Stimulated activated CD4-positive, alpha-beta T cell treated with anti-CD3 and anti-CD28 coated beads, Interleukin-4, amount 100 ng/mL, for 24 hours (primary cell): ENCODE data around the gene ACKR3.

ENCODE experiments used
- DNase-seq: peaks from one replicate; pipeline ENCODE4 v3.0.0-alpha.2; 2020

The ACKR3 gene

DNA sequence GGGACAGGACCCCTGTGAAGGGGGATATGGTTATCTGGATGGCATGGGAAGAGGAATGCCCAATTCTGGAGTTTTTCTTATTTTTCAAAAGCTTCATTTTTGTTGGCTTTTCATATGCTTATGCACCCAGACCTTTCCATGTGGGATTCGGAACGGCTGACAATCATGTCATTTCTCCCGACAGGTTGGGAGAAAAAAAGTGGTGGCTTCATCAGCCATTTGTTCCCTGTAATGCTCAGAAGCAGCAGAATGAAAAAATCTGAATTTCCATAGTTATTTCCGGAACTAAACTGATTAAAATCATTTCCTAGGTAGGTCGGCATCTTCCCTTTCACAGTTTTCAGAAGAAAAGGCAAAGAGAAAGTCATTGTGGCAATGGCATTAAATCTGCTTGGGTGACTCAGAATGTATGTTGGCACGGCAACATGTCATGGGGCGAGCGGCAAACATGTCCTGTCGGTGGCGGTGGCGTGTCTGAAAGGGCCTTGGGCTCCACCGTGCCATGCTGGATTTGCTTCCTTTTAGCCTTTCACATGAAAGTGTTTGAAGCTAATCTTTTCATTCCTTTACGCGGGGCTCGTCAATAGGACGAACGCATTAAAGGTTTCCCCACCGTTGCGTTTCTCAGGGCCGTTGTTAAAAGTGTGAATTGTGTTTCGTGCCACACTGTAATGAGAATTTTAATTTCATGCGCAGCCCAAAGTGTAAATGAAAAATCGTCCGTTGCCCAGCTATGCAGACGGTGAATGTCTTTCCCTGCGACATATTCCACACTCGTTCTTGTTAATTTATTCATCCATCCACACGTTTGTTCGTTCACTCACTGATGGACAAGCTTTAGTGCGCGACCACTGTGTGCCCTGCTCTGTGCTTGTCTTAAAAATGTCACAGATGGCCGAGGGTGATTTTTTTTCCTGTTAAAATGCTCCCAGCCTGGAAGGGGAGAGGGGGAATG, 18.5 kb downstream of the ACKR3 start:
- no peak for DNase-seq

DNA sequence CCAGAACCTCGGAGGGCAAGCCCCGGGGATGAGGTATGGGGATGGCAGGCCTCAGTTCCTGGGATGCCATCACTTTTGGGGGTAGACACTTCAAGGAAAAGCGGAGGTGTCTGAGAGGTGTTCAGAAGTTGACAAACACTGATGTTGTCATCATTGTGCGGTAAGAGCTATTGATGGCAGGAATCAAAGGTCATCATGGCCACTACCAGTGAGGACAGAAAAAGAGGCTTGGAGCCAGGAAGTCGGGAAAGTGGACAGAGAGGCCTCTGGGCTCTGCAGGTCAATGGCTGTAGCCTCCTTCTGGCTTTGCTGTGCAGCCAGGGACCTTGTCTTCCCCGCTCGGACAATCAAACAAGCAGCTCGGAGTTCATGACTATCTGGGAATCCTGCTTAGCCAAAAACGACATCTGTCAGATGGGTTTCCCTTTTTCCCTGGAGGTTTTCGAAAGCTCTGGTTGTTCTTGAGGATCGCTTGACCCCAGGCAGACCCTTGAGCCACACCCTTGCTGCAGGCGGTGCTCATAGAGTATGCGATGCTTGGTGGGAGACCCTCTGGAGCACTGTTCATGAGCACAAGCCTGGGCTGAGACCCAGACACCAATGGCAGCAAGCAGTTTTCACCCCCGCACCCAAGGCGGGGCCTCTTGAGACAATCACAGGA, 19.4 kb downstream of the ACKR3 start:
- no peak for DNase-seq

DNA sequence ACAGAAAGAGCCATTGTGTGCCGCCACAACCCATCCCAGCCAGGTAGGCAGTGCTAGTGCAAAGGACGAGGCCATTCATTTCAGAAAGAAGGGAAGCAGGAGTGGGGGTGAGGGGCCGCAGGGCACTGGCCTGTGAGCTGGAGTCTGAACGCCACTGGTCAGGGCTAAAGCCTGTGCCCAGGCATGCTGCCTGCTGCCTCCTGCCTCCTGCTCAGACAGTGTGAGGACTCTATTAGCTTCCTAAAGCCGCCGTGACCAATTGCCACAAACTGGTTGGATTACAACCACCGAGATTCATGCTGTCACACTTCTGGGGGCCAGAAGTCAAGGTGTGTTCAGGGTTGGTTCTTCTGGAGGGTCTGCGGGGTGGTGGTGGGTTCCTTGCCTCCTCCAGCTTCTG, 21.2 kb downstream of the ACKR3 start:
- DNase-seq, result no peak

DNA sequence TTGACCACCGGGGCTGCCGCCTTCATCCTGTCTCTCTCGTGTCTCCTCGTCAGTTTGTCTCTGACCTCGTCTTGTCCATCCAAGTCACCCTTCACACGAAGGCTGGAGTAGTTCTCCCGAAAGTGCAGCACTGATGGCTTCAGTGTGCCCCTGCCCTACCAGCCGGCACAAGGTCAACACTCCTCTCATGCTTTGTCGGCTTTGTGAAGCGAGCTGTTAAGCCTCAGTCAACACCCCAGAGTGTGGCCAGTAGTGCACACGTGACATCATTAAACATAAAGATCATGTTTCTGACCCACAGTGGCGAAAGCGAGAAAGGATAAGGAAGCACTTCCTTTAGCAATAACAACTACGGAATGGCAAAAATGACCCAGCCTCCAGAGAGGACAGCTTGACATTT, 23.2 kb downstream of the ACKR3 start:
- no peak for DNase-seq

DNA sequence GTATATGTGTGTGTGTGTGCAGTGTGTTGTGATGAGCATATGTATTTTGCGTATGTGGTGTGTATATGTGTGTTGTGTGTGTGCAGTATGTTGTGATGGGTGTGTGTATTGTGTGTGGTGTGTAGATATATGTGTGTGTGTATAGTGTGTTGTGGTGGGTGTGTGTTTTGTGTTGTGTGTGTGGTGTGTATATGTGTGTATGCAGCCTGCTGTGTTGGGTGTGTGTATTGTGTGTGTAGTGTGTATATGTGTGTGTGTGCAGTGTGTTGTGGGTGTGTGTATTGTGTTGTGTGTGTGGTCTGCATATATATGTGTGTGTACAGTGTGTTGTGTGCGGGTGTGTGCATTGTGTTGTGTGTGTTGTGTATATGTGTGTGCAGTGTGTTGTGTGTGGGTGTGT, 23.9 kb downstream of the ACKR3 start:
- no peak for DNase-seq

DNA sequence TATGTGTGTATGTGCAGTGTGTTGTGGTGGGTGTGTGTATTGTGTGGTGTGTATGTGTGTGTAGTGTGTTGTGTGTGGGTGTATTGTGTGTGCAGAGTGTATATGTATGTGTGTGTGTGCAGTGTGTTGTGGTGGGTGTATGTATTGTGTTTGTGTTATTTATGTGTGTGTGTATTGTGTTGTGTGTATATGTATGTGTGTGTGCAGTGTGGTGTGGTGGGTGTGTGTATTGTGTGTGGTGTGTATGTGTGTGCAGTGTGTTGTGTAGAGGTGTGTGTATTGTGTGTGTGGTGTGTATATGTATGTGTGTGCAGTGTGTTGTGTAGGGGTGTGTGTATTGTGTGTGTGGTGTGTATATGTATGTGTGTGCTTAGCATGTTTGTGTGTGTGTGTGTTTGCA, 24.3 kb downstream of the ACKR3 start:
- DNase-seq, result no peak

DNA sequence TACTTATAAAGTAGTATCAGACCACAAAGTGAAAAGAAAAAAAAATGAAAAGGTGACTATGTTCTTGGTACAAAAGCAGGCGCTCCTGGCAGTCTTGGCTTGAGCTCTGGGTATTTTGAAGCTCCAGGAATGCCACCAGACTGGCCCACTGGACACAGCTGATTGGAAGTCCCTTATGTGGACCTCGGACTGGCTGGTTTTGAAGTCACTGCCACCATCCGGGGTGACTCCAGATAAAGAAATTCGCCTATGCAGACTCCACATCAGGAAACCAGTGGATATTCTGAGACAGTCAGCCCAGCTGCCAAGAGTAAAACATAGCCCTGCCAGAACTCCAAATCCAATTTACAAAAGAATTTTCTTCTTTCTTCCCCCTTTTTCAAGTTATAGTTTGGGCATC, 28.0 kb downstream of the ACKR3 start:
- no peak for DNase-seq

DNA sequence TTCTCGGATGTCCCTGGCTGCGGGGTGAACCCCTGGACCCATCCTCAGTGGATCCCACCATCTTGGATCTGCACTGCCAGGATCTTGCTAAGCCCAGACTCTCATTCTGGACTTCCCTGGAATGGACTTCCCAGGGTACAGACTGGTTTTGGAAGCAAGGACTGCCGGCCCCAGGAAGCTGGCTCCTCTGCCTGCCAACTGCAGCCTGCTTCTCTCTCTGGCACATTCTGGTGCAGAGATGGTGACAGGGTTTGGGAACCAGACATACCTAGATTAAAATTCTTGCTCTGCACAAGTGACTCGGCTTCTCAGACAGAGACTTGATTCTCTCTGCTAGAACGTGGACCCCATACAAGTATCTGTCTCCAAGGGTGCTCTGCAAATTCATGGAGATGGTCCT, 29.4 kb downstream of the ACKR3 start:
- DNase-seq, result no peak

DNA sequence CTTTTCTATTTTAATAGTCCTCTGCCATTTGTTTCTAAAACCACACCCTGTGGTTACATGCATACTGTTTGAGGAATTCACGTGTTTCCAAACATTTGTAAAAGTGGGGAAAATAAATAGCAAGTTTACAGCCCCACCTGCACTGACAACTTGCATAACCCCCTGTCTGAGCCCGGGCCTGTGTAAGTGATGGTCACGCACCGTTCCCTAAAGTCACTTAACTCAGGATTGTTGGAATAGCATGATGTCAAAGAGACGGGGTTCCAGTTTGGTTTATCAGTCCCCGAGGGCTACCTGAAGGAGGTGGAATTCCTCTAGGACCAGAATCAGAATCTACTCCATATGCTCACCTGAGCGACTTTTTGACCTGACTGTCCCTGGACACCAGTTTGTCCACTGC, 30.5 kb downstream of the ACKR3 start:
- DNase-seq, result no peak

DNA sequence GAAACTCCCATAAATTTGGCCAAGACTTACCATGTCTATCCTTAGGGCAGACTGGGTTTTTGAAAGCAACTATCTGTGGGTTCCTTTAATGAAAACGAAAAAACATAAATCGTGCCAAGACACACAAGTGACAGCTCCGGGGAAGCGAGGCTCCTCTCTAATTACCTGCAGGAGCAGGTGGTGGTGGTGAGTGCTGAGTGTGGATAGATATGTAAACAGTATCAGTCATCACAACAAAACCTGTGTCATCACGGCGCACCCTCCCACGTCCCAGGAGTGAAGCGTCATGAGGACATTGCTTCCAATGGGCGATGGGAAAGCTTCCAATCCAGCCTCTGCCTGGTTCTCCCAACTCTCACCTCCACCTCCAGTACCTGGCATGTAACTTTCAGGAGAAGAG, 31.3 kb downstream of the ACKR3 start:
- DNase-seq, result no peak

DNA sequence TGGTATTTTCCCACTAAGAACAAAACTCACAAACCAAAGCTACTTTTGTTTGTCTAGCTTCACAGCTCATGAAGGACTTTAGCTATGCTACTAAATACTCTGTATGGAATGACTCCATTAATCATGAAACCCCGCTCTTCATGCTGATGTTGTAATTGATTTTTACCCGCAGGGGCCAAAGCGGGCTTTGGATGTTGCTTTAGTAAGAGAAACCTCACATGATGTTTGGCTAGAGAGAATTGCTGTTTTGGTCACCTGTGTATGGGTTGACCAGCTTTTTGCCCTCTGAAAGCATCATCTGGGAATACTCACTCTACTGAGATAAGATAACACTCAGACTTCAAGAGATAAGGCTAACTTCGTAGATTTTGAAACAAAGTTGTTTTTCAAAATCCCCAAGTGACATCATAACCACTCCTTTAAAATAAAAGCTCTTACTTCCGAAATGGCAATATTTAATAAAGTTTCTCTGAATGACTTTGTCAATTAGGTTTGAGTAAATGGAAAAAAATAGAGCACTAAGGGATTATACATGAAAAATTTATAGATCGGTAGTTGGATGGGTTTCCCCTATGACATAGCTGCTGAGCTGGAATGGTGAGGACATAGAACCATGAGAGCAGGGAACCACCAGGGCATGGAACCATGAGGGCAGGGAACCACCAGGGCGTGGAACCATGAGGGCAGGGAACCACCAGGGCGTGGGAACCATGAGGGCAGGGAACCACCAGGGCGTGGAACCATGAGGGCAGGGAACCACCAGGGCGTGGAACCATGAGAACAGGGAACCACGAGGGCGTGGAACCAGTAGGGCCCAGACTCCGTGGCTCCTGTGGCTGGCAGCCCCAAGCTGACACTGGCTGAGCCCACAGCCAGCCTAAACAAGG, 31.9 kb downstream of the ACKR3 start:
- no peak for DNase-seq

DNA sequence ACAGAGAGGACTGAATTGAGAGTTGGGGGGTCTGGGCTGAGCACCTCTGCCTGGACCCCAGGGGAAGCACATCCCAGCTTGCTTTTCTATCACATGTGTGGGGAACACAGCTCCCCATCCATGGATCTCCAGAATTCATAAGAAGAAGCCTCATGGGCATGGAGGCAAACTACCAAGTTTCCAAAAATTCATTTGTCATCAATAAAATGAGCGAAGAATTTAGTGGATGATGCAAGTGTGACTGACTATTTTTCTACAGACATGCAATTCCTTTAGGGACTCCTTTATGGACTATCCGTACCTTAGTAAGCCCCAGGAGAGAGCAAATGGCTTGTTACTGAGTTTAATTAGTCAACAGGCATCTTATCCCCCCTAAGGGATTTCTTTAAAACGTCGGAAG, 33.1 kb downstream of the ACKR3 start:
- no peak for DNase-seq

DNA sequence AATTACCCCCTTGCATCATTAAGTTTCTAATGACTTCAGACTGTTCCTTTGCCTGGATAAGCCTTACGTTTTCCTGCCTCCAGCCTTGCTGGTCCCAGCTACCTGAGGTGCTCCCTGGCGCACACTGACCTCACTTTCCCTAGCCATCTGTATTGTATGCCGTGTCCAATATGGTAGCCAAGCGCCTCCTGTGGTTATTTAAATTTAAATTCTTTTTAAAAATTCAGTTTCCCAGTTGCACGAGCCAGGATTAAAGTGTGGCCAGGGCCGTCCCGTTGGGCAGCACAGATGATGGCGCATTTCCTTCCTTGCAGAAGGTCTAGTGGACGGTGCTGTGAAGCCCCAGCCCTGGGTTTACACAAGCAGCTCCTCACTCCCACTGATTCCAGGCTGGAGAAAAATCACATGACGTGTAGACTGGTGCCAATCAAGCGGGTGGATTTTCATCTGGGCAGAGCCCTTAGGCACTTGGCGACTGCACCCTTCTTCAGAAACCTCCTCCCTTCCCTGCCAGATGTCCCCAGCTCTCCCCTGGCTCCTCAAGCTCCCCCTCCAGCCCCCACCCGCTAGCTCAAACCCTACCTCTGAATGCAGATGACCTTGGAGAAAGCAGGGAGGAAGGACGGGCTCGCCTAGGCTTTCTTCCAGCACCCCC, 33.9 kb downstream of the ACKR3 start:
- no peak for DNase-seq

DNA sequence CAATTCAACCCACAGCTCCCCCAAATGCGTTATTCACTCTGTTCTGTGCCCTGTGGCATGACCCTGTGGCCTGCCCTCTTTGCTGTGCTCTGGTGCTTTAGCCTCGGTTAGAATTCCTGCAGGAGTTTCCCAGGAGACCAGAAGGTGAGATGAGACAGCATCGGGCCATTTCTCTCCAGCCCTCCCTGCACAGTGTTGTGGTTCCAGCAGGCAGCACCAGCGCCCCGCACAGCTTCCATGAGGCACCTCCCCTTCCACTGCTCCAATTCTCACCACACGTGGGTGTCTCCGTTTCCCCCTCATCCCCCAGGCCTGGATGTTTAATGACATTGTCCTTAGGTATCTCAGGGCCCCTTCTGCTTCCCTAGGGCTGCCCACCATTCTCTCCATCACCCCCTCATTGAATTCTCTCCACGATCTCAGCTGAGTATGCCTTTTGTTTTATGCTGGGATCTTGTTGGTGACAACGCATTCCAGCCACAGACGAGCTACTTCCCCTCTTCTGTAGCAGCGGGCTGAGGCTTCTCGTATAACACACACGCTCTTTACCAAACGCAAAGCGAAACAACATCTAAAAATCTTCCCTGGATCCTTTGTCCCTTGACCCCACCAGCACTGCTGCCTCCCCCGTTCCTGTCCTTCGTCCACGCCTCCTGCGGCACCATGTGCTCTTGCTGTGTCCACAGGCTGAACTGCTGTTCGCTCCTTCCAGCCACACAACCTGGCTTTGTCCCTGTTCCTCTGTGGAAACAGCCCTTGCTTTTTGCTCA, 35.1 kb downstream of the ACKR3 start:
- no peak for DNase-seq

DNA sequence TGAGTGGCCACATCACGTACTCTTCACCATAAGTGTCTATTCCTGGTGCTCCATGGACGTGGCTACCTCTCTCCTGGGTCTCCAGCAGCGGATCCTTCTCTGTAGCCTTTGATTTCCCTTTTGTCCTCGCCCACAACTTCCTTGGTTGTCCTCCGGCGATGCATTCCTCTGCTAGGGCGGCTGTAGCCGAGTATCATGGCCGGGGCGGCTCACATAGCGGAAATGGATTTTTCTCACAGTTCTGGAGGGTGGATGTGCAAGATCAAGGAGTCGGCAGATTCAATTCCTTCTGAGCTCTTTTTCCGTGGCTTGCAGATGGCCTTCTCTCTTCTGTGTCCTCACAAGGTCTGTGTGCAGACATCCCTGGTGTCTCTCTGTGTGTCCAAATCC, 35.7 kb downstream of the ACKR3 start:
- no peak for DNase-seq

DNA sequence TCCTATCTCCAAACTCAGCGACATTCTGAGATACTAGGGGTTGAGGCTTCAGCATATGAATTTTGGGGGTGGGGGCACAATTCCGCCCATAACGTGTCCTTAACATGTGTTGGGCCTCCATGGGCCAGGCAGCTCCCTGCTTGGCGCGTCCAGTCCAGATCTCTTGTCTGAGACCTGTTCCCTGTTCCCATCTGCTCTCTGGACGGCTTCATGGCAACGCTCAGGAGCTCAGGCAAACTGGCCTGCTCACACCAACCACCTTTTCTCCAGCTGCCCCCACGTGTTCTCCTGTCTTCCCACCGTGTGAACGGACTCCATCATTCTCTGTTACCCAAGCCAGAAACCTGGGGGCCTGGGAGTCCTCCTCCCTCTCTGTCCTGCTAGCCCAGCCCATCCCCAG, 36.4 kb downstream of the ACKR3 start:
- DNase-seq, result no peak

DNA sequence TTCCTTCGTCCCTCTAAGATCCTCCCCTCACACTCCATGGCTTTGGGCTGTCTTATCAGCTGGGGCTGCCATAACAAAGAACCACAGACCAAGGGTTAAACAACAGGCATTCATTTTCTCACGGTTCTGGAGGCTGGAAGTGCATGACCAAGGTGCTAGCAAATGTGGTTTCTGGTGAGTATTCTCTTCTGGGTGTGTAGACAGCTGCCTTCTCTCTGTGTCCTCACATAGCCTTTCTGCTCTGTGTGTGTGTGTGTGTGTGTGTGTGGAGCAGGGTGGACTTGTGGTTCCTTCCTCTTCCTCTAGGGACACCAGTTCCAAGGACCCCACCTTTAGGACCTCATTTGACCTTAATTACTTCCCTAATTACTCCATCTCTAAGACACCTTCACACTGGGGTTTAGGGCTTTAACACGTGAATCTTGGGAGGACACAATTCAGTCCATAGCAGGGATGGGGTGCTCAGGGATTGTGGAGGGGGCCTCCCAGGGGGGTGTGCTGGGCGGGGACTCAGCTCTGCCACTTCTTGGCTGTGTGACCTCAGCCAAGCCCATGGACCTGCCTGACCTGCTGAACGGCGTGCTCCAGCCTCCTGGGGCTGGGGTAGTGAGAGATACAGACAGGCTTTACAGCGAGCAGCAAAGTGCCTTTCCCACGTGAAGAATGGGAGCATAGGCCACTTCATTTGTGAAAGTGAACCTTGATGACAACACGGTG, 38.0 kb downstream of the ACKR3 start:
- DNase-seq, result no peak

DNA sequence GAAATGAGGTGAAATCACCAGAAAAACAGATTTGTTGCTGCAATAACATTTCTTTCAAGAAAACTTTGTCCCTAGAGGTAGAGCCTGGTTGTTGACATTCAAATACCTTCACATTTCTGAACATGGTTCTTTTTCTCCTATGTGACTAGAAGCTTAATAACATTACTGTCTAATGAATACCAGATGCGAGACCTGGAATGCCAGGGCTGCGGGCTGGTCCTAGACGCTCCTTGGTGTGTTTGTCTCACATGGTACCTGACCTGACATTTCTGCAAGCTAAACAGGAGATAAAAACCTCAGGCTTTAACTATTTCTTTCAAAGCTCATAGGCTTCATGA, 38.5 kb downstream of the ACKR3 start:
- no peak for DNase-seq

DNA sequence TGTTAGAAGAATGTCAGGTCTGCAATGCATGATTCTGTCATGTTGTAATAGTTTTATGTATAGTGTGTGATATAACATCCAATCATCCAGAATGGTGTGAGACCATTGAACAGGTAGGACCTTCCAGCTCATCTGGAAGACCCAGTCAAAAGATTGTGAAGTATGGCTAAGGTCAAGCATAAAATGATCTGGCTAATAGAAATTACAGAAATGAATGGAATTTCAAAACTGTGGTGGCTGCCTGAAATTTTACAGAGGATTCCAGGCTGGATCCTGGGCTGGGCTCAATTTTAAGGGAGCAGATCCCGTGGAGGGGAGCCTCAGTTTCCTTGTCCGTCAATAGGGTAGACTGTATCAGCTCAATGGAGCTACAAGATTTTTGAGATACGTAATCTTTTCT, 39.1 kb downstream of the ACKR3 start:
- no peak for DNase-seq

DNA sequence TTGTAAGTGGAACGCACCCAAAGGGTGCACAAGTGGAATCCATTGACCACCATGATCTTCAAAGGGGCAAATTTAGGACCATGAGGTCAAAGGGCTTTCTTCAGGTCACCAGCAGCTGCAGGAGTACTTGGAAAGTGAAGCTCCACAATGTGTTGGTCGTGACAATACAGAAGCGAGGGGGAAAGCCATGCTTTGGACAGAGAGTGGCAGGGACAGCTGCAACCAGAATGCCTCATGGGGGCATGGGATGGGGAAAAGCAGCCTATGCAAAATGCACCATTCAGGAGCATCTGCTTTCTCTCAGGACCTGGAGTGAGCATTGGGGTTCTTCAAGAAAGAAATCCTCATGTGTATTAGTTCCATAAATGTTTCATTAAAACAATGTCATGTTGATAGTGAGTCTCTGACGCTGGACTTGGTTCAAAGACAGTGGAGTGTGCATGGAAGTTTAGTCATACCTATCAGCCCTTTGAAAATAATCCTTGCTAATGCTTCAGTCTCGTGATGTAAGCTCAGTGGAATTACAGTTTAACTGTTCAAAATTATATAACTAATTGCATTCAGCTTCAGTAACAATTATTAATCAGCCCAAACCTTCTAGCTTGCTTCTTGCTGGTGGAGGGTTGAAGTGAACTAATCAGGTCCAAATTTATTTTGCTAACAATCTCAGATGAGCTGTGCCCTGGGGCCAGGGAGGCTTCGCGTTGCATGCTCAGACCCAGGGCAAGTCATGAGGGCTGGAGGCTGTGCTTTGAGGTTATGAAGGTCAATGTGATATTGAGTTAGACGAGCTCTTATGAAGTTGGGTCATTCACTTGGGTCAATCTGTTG, 41.6 kb downstream of the ACKR3 start:
- DNase-seq, result no peak

DNA sequence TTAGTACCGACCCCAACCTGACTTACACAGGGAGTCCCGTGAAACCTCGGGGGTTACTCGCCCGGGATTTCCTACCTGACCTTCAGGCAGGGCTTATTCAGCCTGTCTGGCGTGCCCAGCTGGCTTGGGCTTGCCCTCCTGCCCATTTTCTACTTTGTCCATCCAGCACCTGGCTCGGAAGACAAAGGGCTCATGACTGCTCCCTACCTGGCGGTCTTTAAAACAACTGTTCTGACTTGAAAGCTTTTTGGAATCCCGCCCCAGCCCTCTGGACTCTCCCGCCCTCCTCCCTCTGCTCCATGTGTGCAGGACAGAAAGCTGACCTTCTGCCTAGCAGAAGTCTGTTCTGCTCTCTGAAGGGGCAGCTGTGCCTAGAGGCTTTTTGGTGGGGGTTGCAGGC, 43.1 kb downstream of the ACKR3 start:
- no peak for DNase-seq
